GM19035 (cell line): ENCODE results near the gene JDP2.

Experiments
- ATAC-seq: cut with Tn5 transposase; IDR thresholded peaks from one replicate; pipeline ENCODE4 v1.9.1; 2021; ENCODE audit not compliant: unreplicated experiment

JDP2 gene

DNA sequence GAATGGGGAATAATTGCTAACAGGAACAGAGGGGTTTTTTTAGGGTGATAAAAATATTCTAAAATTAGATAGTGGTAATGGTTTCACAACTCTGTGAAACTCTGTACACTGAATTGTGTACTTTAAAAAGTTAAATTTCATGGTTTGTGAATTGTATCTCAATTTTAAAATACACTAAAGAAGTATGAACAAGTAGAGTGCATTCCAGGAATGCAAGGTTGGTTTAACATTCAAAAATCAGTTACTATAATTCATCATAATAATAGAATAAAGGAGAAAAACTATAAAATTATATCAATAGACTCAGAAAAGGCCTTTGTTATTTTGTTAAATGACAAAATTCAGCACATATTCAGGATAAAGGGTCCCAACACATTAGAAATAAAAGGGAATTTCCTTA lies 83.4 kb downstream of the JDP2 start:
- no peak for ATAC-seq

DNA sequence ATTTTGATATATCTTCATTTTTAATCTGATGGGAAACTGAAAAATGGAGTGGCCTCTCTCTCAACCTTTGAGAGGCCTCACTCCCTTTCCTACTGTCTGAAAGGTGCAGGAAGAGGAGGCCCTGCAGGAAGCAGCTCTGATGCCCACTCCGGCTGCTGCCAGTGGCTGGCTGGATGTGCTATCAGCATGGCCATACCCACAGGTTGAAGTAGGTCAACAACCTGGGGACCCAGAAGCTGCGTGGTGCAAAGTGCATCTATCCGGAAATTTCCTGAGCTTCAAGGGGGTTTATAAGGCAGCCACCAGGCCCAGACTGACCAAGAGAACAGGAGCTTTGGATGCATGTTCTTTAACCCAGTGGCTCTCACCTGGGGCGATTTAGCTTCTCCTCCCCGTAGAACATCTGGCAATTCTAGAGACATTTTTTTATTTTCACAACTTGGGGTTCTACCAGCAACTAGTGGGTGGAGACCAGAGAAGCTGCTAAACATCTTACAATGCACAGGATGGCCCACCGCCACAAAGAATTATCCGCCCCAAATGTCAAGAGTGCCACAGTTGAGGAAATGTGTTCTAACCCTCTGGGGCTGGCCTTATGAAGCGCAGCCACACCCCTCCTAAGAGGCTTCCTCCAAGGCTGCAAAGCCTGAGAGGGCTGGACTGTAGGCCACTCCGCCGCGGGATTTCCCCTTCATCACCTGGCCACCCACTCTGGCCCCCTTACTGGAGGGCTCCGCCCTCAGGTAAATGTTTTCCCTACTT lies 86.3 kb downstream of the JDP2 start:
- ATAC-seq, result peak; percentile 52

DNA sequence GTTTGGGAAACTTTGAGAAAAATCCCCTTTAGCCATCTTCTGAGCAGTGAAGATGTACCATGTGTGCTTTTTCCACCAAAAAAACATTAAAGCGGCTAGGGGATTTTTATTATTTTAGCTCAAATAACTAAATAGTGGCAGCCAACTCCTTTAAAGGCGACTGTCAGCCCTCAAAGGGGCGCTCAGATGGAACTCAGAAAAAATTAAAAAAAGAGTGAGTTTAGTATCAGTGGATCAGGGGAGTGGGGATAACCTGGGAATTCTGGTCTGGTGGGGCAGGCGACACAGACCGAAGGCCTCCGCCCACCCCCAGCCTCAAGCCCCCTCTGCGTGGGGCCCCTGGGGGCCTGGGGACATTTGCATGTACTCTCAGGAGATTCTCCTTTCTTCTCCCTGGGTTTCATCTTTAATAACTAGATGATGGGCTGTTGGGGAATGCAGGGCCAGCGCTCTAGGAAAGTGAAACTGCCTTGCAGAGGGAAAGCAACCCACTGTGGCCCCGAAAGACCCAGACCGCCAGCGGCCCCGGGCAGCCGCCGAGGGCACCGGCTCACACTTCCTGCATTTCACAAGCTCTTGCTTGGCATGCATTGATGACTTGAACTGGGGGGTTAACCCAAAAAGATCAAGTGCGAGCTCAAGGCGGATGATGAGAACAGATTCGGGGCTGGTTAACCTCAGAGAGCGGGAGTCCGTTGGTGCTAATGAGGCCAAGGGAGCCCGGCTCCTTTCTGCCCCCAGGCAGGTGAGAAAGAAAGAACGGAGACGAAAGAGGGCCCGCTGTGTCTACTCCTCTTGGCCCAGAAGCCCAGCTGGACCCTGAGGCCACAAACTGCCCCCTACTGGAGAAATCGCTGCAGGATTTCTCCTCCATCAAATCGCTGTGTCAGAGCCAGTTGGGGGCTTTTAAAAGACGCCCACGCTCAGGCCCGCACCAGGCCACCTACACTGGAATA lies 87.1 kb downstream of the JDP2 start:
- ATAC-seq, result peak; percentile 45

DNA sequence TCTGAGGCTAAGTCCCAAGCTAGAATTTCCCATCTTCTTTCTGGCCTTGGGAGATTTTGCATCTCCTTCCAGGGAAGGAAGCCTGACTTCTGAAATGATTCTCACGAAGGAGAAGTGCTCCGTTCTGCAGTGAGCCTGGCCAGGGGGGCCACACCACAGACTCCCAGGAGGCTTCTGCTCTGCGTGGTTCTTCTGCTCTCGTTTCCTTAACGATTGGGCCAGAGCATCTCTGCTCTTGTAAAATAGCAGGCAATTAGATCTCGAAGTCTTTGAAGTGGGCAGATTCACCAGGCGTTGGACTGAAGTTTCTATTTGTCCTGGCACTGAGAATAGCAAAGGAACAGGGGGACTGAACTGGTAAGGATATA lies 87.8 kb downstream of the JDP2 start:
- peak; percentile 38 for ATAC-seq

DNA sequence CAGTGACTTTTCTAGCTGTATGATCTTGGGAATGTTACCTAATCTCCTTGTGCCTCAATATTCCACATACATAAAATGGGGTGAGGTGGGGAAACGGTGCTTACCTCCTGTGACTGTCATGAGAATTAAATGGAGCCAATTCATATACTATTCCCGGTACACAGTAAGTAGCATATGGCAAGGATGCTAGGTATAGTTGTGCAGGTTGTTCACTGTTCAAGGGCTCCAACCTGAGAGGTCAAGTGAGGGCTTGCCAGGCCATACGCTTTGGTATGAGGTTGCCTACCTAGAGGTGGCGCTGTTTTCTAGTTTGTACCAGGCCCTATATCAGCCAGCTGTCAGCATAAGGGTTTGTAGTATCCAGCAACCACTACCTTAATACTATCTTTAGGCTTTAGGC lies 90.8 kb downstream of the JDP2 start:
- ATAC-seq, result no peak

DNA sequence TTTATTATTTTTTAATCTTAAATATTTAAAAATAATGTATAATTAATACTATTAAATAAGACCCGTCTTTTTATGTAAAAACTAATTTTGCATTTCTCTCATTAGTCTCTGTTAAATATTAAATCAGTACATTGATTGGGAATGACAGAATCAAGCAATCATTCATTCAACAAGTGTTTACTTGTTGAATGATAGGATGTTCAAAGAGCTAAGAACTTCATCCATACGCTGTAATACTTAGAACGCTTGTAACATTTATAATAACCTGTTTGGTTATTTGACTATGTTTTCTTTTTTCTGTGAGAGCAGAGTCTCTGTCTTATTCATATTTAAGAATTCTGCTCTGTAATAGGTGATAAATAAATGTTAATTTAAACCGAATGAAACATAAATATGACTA lies 91.6 kb downstream of the JDP2 start:
- no peak for ATAC-seq

DNA sequence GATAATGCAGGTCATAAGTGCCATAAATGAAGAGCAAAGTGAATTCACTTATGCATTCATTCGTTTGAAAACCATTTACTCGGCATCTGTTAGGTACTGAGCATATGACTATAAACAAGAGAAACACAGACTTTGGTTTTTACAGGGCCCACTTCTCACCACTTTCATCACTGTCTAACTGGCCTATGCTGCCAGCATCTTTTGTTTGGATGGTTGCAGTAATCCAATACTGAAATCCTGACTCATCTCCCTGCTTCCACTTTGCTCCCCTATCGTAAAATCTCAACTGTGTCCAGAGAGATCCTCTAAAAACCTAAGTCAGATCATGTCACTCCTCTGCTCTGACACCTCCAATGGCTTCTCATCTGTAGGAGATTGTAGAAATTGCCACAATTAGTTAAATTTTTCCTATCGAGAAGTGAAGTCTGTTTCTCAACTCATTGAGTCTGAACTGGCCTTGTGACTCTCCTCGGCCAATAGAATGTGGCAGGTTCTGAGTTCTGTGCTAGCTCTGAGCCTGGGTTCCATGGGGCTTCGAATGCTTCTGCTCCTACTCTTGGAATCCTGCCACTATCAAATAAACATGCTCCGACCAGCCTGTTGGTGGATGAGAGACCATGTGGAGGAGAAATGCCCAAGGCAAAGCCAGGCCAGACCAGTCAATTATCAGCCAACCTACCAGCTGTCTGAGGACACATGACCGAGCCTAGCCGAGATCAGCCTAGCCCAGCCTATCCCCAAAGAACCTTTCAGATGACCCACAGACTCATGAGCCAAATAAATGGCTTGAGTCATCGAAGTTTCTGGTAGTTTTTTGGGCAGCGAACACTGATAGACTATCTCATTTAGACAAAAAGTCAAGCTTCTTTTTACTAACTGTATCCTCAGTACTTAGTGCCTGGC lies 92.3 kb downstream of the JDP2 start:
- no peak for ATAC-seq

DNA sequence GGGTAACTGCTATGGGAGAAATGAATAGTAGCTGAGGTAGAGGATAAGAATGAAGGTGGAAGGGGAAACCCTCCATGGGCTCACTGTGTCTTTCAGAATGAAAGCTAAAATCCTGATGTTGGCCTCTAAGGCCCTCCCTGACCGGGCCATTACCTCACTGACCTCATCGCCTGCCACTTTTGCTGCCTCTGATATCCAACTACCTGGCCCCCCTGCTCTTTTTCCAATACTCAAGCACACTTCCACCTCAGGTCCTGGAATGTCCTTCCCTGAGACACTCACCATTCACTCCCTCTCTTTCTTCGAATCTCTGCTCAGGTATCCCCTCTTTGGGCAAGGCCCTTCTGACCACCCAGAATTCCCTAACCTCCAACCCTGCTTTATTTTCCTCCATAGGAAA lies 93.0 kb downstream of the JDP2 start:
- ATAC-seq, result no peak

DNA sequence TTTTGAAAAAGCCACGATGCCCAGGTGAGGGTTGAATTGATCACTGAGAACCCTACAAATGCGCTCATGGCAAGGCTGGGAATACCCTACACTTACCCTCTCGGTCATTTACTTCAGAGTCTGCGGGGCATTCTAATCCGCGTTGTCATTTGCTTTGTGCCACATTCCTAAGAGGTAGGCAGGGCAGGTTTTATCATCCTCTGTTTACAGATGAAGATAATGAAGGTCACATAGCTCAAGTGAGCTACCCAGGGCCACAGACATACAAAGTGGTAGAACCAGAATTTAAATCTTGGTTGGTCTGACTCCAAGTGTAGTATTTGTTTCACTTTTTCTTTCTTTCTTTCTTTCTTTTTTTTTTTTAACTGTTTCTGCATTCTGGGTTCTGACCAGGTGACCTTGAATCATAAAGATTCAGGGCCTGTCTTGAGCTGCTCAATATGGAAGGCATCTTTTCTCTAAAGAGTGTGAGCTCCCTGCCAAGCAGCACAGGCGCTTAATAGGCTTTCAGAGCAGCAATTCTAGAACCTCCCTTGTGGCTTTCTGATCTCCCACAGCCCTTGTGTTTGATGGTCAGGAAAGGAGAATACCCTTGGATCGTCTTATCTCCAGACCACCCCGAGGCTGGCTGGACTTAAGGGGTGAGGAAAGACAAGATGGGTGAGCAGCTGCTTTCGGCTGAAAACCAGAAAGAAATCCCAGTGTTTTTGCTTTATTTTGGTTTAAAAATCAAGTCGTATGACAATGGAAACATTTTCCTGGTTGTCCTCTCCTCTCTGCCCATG lies 93.8 kb downstream of the JDP2 start:
- peak; percentile 24 for ATAC-seq

DNA sequence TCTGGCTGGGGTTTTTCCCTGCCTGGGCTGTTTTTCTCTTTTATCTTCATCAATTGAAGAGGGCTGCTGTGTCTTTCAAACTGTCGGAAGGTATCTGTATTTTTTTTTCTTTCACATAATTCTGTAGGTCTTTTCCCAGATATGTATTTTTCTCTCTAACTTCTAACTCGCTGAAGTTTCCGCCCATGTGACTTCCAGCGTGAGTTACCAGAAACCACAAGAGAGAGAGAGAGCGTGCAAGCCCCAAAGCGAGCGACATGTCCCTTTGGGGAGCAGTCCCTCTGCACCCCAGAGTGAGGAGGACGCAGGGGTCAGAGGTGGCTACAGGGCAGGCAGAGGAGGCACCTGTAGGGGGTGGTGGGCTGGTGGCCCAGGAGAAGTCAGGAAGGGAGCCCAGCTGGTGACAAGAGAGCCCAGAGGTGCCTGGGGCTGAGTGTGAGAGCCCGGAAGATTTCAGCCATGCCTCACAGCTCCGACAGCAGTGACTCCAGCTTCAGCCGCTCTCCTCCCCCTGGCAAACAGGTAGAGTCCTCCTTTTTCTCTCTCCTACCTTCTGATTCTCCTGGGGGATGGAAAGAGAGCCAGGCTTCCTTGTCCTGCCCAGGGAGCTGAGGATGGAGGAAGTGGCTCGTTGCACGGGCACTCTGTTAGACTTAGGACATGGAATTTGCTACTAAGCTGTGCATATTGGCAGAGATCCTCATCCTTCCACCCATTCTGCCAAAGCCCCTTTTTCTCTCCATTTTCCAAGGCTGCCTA lies 94.6 kb downstream of the JDP2 start, which contains the start of gene BATF:
Gene BATF, plus strand, starts transcription at position 246 of the 759 bp plus-strand sequence. Its CDS starts 214 bp downstream, at position 460.
- ATAC-seq, result peak; percentile 61

DNA sequence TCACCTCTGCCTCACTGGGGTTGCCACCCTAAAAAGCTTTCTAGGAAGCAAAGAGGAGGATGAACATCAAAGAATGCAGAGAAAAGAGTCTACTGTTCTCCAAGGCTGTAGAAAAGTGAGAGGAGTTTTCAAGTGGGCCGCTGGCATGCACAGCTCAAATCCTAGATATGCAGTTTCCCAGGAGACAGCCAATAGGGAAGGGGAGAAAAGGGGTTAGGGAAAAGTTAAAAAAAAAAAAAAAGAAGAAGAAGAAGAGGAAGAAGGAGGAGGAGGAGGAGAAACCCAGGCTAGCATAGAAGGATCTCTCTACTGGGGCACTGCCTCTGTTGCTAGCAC lies 95.1 kb downstream of the JDP2 start:
- ATAC-seq, result no peak
